PC-3 (cell line): Measurements from ENCODE around the gene AKAP13. TPM values are rescaled to one million over a fixed set of nuclear protein-coding genes. Genes with fewer than 3 reads are reported as not detected.

ENCODE experiments used
- ATAC-seq: fragments of 200-7000 bp; cut with Tn5 transposase; 2 replicates; pipeline ENCODE4 v1.9.1; 2020; ENCODE audit warnings: mild to moderate bottlenecking, moderate library complexity
- BruUV-seq: library from RNA; stranded (reverse); fragments of 400-500 nt; replicated peaks from 2 replicates; lab custom pipeline; 2021; lab: Mats Ljungman, UMichigan
- CTCF ChIA-PET: fragments of 300-600 bp; sonication (Branson Sonifier 250); formaldehyde crosslinking; loops from one replicate; lab custom pipeline; 2022; ENCODE audit warnings: antibody characterized with exemption; lab: Charles Lee
- POLR2A ChIA-PET: fragments of 300-600 bp; sonication (Branson Sonifier 250); formaldehyde crosslinking; loops from one replicate; lab custom pipeline; 2022; ENCODE audit warnings: antibody characterized with exemption; ENCODE audit not compliant: unreplicated experiment; lab: Charles Lee
- DNase-seq: peaks from one replicate; pipeline ENCODE4 v3.0.0-alpha.2; 2015
- H2AFZ ChIP-seq: fragments of 300-600 bp; sonication (generic); 2 replicates; pipeline ENCODE4 v1.6.0; 2016; ENCODE audit warnings: antibody characterized with exemption, low read length
- H3F3A ChIP-seq: fragments of 300-600 bp; sonication (generic); one replicate; pipeline ENCODE4 v1.6.0; 2017; ENCODE audit warnings: antibody characterized with exemption, low read length, control low read depth, mild to moderate bottlenecking; ENCODE audit not compliant: unreplicated experiment
- H3K27ac ChIP-seq: fragments of 300-600 bp; sonication (generic); 2 replicates; pipeline ENCODE4 v1.5.1; 2016; ENCODE audit warnings: mild to moderate bottlenecking, low read length
- H3K27me3 ChIP-seq: fragments of 300-600 bp; sonication (generic); 2 replicates; pipeline ENCODE4 v1.6.1; 2016; ENCODE audit warnings: low read length, mixed read lengths
- H3K36me3 ChIP-seq: fragments of 300-600 bp; sonication (generic); 2 replicates; pipeline ENCODE4 v1.6.1; 2016; ENCODE audit warnings: low read depth, mixed run types, low read length, mixed read lengths
- H3K4me1 ChIP-seq: fragments of 300-600 bp; sonication (generic); 2 replicates; pipeline ENCODE4 v1.5.1; 2016; ENCODE audit warnings: low read length; ENCODE audit not compliant: insufficient read depth
- H3K4me2 ChIP-seq: fragments of 300-600 bp; sonication (generic); 2 replicates; pipeline ENCODE4 v1.6.0; 2016; ENCODE audit warnings: low read length
- H3K4me3 ChIP-seq: fragments of 300-600 bp; sonication (generic); 2 replicates; pipeline ENCODE4 v1.5.1; 2016; ENCODE audit warnings: mild to moderate bottlenecking, low read length, mixed read lengths
- H3K79me2 ChIP-seq: fragments of 300-600 bp; sonication (generic); 2 replicates; pipeline ENCODE4 v1.6.1; 2017; ENCODE audit warnings: low read length, mixed read lengths
- H3K9ac ChIP-seq: fragments of 300-600 bp; sonication (generic); 2 replicates; pipeline ENCODE4 v1.6.0; 2016; ENCODE audit warnings: mild to moderate bottlenecking, low read length
- H3K9me2 ChIP-seq: fragments of 300-600 bp; sonication (generic); replicated peaks from 2 replicates; pipeline ENCODE4 v1.6.1; 2016; ENCODE audit warnings: mixed run types, low read length, mixed read lengths
- H3K9me3 ChIP-seq: fragments of 300-600 bp; sonication (generic); 2 replicates; pipeline ENCODE4 v1.6.1; 2016; ENCODE audit warnings: low read length, mixed read lengths
- H4K20me1 ChIP-seq: fragments of 300-600 bp; sonication (generic); 2 replicates; pipeline ENCODE4 v1.6.1; 2016; ENCODE audit warnings: low read length, mixed read lengths
- EZH2 ChIP-seq: fragments of 300-600 bp; sonication (generic); IDR thresholded peaks from one replicate; pipeline ENCODE4 v1.6.1; 2017; ENCODE audit warnings: antibody characterized with exemption, mild to moderate bottlenecking, low read length; ENCODE audit not compliant: unreplicated experiment
- EZH2phosphoT487 ChIP-seq: fragments of 300-600 bp; sonication (generic); IDR thresholded peaks from 2 replicates; pipeline ENCODE4 v1.6.1; 2018; ENCODE audit warnings: mild to moderate bottlenecking, antibody characterized with exemption, low read length, borderline replicate concordance
- intact Hi-C: fragments of 100-400 bp; cut with micrococcal nuclease; formaldehyde crosslinking; loops from 2 replicates; pipeline ENCODE4 v1.9.0; 2023
- total RNA-seq: library from RNA; depleted of rRNA; stranded (reverse); fragments of >200 nt; gene quantifications from 2 replicates; pipeline ENCODE4 v1.2.3, GENCODE V29; 2014
- TF ChIP-seq, protein P1 (sequence below): fragments of 300-600 bp; sonication (generic); conservative IDR thresholded peaks from 2 replicates; pipeline ENCODE4 v1.5.1; 2017; ENCODE audit warnings: antibody characterized with exemption, low read depth, mild to moderate bottlenecking, low read length

The AKAP13 gene
- total RNA-seq, 1 experiment from 2014 or later: 36.8 TPM

GRCh38 chr15:85622221-85622831 is 241.9 kb downstream of the AKAP13 start:
- H3K4me3 ChIP-seq: no peak overlapping the region
- TF ChIP-seq EZH2: no peak
- TF ChIP-seq, protein P1, sequence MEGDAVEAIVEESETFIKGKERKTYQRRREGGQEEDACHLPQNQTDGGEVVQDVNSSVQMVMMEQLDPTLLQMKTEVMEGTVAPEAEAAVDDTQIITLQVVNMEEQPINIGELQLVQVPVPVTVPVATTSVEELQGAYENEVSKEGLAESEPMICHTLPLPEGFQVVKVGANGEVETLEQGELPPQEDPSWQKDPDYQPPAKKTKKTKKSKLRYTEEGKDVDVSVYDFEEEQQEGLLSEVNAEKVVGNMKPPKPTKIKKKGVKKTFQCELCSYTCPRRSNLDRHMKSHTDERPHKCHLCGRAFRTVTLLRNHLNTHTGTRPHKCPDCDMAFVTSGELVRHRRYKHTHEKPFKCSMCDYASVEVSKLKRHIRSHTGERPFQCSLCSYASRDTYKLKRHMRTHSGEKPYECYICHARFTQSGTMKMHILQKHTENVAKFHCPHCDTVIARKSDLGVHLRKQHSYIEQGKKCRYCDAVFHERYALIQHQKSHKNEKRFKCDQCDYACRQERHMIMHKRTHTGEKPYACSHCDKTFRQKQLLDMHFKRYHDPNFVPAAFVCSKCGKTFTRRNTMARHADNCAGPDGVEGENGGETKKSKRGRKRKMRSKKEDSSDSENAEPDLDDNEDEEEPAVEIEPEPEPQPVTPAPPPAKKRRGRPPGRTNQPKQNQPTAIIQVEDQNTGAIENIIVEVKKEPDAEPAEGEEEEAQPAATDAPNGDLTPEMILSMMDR: no peak
- no peak for TF ChIP-seq EZH2phosphoT487
- ChIA-PET POLR2A (no interaction called here), CTCF (no interaction called here)
- intact Hi-C loops: no loop called here
- H3K27ac ChIP-seq: no peak overlapping the region
- H3K9ac ChIP-seq: no peak overlapping the region
- H3F3A ChIP-seq: no peaks in the 10 kb centered on the region
- no peaks in the 10 kb centered on the region for H3K4me1 ChIP-seq
- H3K36me3 ChIP-seq: 0 out of 2 replicates have a peak, but pooled peaks cover 4% of the 10 kb centered on the region
- no peaks in the 10 kb centered on the region for H3K79me2 ChIP-seq
- no peaks in the 10 kb centered on the region for H3K27me3 ChIP-seq
- no peaks in the 10 kb centered on the region for H4K20me1 ChIP-seq
- H2AFZ ChIP-seq: no peak overlapping the region
- DNase-seq (no peak), ATAC-seq (no peak)
- no peaks in the 10 kb centered on the region for H3K9me3 ChIP-seq
- no TSS peak for BruUV-seq
- no peaks in the 10 kb centered on the region for H3K9me2 ChIP-seq
- H3K4me2 ChIP-seq: no peak overlapping the region

DNA sequence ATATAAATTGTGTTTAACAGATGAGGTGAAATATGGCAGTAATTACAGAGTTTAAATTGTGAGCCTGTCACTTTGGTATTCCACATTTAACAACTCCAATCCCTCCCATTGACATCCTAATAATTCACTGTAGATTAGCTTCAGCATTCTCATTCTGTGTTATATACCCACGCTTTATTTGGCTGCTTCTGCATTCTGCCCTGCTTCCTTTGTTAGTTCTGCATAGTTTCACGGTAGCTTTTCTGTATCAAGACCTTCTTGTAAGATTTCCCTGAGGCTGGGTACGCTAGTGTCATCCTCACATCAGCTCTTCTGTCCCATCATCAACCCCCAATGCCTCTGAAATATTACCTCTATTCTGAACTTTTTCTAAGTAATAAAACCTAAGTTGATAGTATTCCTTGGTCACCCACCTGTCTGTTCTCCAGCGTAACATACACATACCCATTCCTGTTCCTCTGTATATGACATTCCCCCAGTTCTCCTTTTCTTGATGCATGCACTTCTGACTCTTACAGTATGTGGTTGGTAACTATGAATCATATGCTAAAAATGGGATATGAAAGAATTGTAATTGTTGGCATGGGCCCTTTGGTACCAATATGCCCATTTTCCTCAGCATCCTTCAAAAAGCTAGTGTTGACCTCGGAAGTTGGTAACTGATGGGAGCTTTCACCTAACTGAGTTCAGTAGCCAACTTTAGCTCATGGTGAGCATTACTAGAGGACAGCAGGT is 243.1 kb downstream of the AKAP13 start:
- Histone ChIP-seq H2AFZ (no peak overlapping the region), H3K4me1 (no peaks in the 10 kb centered on the region), H3K9ac (no peak overlapping the region), H3K4me3 (no peak overlapping the region), H3K27ac (no peak overlapping the region), H4K20me1 (no peaks in the 10 kb centered on the region), H3K4me2 (no peak overlapping the region), H3K9me2 (no peaks in the 10 kb centered on the region), H3K79me2 (no peaks in the 10 kb centered on the region), H3F3A (no peaks in the 10 kb centered on the region), H3K9me3 (no peaks in the 10 kb centered on the region), H3K36me3 (0 out of 2 replicates have a peak, but pooled peaks cover 4% of the 10 kb centered on the region), H3K27me3 (no peaks in the 10 kb centered on the region)
- intact Hi-C loops: no loop called here
- CTCF ChIA-PET: no interaction called here
- no peak for TF ChIP-seq EZH2
- TF ChIP-seq, protein P1: no peak
- ATAC-seq: no peak
- POLR2A ChIA-PET: interaction anchor here (0.6 kb wide), 1 partner anchor 123 kb away, joined by 3 read pairs; no protein-coding TSS in a partner anchor
- peak; percentile 10 for DNase-seq
- BruUV-seq: no TSS peak
